ENCODE data around the gene PGRMC1.
"Not testable (repeated sequence)": the region's sequence is repeated elsewhere in the genome, so short reads cannot be mapped to it uniquely, and the experiment has no call there.

PGRMC1 gene

GRCh38 chrX:119208401-119209057 lies 27.6 kb upstream of the PGRMC1 start:
- in situ Hi-C loops (cut with HindIII; ENCODE audit: low pct_ligation_motif_present, low sequenced_read_pairs), result no loop called here
- TF ChIP-seq, protein P1, sequence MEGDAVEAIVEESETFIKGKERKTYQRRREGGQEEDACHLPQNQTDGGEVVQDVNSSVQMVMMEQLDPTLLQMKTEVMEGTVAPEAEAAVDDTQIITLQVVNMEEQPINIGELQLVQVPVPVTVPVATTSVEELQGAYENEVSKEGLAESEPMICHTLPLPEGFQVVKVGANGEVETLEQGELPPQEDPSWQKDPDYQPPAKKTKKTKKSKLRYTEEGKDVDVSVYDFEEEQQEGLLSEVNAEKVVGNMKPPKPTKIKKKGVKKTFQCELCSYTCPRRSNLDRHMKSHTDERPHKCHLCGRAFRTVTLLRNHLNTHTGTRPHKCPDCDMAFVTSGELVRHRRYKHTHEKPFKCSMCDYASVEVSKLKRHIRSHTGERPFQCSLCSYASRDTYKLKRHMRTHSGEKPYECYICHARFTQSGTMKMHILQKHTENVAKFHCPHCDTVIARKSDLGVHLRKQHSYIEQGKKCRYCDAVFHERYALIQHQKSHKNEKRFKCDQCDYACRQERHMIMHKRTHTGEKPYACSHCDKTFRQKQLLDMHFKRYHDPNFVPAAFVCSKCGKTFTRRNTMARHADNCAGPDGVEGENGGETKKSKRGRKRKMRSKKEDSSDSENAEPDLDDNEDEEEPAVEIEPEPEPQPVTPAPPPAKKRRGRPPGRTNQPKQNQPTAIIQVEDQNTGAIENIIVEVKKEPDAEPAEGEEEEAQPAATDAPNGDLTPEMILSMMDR (IDR thresholded peaks at IDR 0.05; ENCODE audit: low read depth, low read length, missing control alignments), result no peak
- Histone ChIP-seq H3K36me3 (replicated peaks) (no peaks in the 10 kb centered on the region), H3K27ac (no peak overlapping the region), H3K4me3 (ENCODE audit: low read depth, low read length) (no peak overlapping the region), H3K27me3 (replicated peaks) (no peaks in the 10 kb centered on the region)
- DNase-seq, result no peak

DNA sequence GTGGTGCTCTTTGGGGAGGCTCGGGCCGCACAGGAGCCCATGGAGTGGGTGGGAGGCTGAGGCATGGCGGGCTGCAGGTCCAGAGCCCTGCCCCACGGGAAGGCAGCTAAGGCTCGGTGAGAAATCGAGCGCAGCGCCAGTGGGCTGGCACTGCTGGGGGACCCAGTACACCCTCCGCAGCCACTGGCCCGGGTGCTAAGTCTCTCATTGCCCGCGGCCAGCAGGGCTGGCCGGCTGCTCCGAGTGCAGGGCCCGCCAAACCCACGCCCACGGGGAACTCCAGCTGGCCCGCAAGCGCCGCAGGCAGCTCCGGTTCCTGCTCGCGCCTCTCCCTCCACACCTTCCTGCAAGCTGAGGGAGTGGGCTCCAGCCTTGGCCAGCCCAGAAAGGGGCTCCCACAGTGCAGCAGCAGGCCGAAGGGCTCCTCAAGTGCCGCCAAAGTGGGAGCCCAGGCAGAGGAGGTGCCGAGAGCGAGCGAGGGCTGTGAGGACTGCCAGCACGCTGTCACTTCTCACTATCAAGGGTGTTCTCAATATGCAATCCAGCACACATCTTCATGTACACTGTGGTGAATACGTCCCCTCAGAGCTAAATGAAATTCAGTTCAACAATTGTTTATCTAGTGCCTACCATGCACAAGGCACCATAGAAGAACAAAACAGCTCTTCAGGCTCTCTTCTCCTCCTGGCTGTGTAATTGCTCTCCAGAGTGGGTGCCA lies 25.0 kb upstream of the PGRMC1 start:
- H3K27ac ChIP-seq; H3K4me3 ChIP-seq (ENCODE audit: low read depth, low read length); in situ Hi-C loops (cut with HindIII; ENCODE audit: low pct_ligation_motif_present, low sequenced_read_pairs); DNase-seq; H3K27me3 ChIP-seq (replicated peaks); H3K36me3 ChIP-seq (replicated peaks): not testable (repeated sequence)

GRCh38 chrX:119211649-119212014 lies 24.5 kb upstream of the PGRMC1 start:
- no peak for DNase-seq
- in situ Hi-C loops (cut with HindIII; ENCODE audit: low pct_ligation_motif_present, low sequenced_read_pairs), result no loop called here
- TF ChIP-seq, protein P1 (IDR thresholded peaks at IDR 0.05; ENCODE audit: low read depth, low read length, missing control alignments), result no peak
- Histone ChIP-seq H3K27me3 (replicated peaks) (no peaks in the 10 kb centered on the region), H3K27ac (no peak overlapping the region), H3K36me3 (replicated peaks) (no peaks in the 10 kb centered on the region), H3K4me3 (ENCODE audit: low read depth, low read length) (no peak overlapping the region)

DNA sequence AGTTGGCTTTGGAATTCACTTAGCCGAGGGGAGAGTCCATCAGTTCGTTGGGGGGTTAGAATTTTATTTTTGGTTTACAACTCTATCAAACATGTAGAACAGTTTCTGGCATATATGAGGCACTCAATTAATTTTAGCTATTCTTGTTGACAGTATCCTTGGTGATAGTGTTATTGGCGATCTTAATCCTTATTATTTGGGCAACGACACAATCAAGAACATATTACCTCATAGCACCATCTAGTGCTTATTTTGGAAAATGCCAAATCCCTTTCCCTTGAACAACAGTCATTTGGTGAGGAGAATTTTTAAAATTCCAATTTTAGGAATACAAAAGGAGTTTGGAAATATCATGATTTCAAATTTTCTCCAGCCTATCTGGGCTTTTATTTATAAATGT lies 17.9 kb upstream of the PGRMC1 start:
- DNase-seq, result no peak
- no peaks in the 10 kb centered on the region for H3K36me3 ChIP-seq (replicated peaks)
- TF ChIP-seq, protein P1 (IDR thresholded peaks at IDR 0.05; ENCODE audit: low read depth, low read length, missing control alignments), result no peak
- no peak overlapping the region for H3K27ac ChIP-seq
- H3K4me3 ChIP-seq (ENCODE audit: low read depth, low read length), result no peak overlapping the region
- H3K27me3 ChIP-seq (replicated peaks), result no peaks in the 10 kb centered on the region
- in situ Hi-C loops (cut with HindIII; ENCODE audit: low pct_ligation_motif_present, low sequenced_read_pairs), result no loop called here

GRCh38 chrX:119222932-119223331 lies 13.2 kb upstream of the PGRMC1 start:
- in situ Hi-C loops (cut with HindIII; ENCODE audit: low pct_ligation_motif_present, low sequenced_read_pairs), result no loop called here
- Histone ChIP-seq H3K27me3 (replicated peaks) (no peaks in the 10 kb centered on the region), H3K4me3 (ENCODE audit: low read depth, low read length) (no peak overlapping the region), H3K27ac (no peak overlapping the region), H3K36me3 (replicated peaks) (no peaks in the 10 kb centered on the region)
- TF ChIP-seq, protein P1 (IDR thresholded peaks at IDR 0.05; ENCODE audit: low read depth, low read length, missing control alignments), result no peak
- no peak for DNase-seq

GRCh38 chrX:119223783-119224182 lies 12.3 kb upstream of the PGRMC1 start:
- DNase-seq, result no peak

More at GRCh38 chrX:119223783-119224182, 12.3 kb upstream of the PGRMC1 start:
- Histone ChIP-seq H3K27ac (no peak overlapping the region), H3K4me3 (ENCODE audit: low read depth, low read length) (no peak overlapping the region), H3K27me3 (replicated peaks) (no peaks in the 10 kb centered on the region), H3K36me3 (replicated peaks) (no peaks in the 10 kb centered on the region)
- in situ Hi-C loops (cut with HindIII; ENCODE audit: low pct_ligation_motif_present, low sequenced_read_pairs), result no loop called here
- TF ChIP-seq, protein P1 (IDR thresholded peaks at IDR 0.05; ENCODE audit: low read depth, low read length, missing control alignments), result no peak

Measured in brain microvascular endothelial cell (primary cell).